Panc1 (cell line): ENCODE measurements around the gene COL4A2. TPM values are rescaled to one million over a fixed set of nuclear protein-coding genes. Genes with fewer than 3 reads are reported as not detected.

ENCODE experiments used
- ATAC-seq: fragments of 200-7000 bp; cut with Tn5 transposase; 2 replicates; pipeline ENCODE4 v1.9.1; 2020; ENCODE audit warnings: mild to moderate bottlenecking, moderate library complexity
- BruUV-seq: library from RNA; stranded (reverse); fragments of 400-500 nt; replicated peaks from 2 replicates; lab custom pipeline; 2021; lab: Mats Ljungman, UMichigan
- CTCF ChIA-PET: fragments of 300-600 bp; sonication (Branson Sonifier 250); formaldehyde crosslinking; loops from one replicate; lab custom pipeline; 2022; ENCODE audit warnings: antibody characterized with exemption; lab: Charles Lee
- POLR2A ChIA-PET: fragments of 300-600 bp; sonication (Branson Sonifier 250); formaldehyde crosslinking; loops from one replicate; lab custom pipeline; 2022; ENCODE audit warnings: antibody characterized with exemption; lab: Charles Lee
- DNase-seq: peaks from one replicate; pipeline ENCODE4 v3.0.0-alpha.2; 2010; ENCODE audit warnings: low read depth, low spot score
- H3K27ac ChIP-seq: 2 replicates; pipeline ENCODE4 v1.5.1; 2011; ENCODE audit warnings: mild to moderate bottlenecking, low read length, inconsistent platforms
- H3K27me3 ChIP-seq: fragments of 200-500 bp; sonication (Bioruptor generic); 2 replicates; pipeline ENCODE4 v1.6.0; 2014; ENCODE audit warnings: low read length, inconsistent platforms; ENCODE audit not compliant: control insufficient read depth, insufficient read depth
- H3K36me3 ChIP-seq: fragments of 200-500 bp; sonication (Bioruptor generic); 2 replicates; pipeline ENCODE4 v1.5.1; 2014; ENCODE audit warnings: inconsistent platforms, mild to moderate bottlenecking, low read length, moderate library complexity; ENCODE audit not compliant: control insufficient read depth, insufficient read depth
- H3K4me1 ChIP-seq: 2 replicates; pipeline ENCODE4 v1.5.1; 2011; ENCODE audit warnings: inconsistent platforms, mild to moderate bottlenecking, low read length, moderate library complexity; ENCODE audit not compliant: control insufficient read depth, insufficient read depth
- H3K4me3 ChIP-seq, 2 experiments: 2 replicates each; pipeline ENCODE4 v1.5.1; 2011 to 2012; ENCODE audit warnings: low read depth in 2 of 2, low read length in 2 of 2, mild to moderate bottlenecking in 2 of 2, inconsistent platforms in 1 of 2, moderate library complexity in 1 of 2
- H3K9me3 ChIP-seq: fragments of 200-500 bp; sonication (Bioruptor generic); 2 replicates; pipeline ENCODE4 v1.5.1; 2014; ENCODE audit warnings: low read depth, mild to moderate bottlenecking, inconsistent platforms, low read length, moderate library complexity; ENCODE audit not compliant: control insufficient read depth, insufficient read depth
- CTCF ChIP-seq: fragments of 450-650 bp; IDR thresholded peaks from 2 replicates; pipeline ENCODE4 v1.5.1; 2017; ENCODE audit warnings: mild to moderate bottlenecking
- POLR2AphosphoS5 ChIP-seq: IDR thresholded peaks from 2 replicates; pipeline ENCODE4 v1.6.1; 2012; ENCODE audit warnings: mild to moderate bottlenecking, low read depth, low read length, moderate library complexity
- REST ChIP-seq, 2 experiments: IDR thresholded peaks; 2 replicates each; pipeline ENCODE4 v1.6.1; 2011 to 2012; ENCODE audit warnings: low read depth in 2 of 2, control low read depth in 1 of 2, low read length in 1 of 2, mild to moderate bottlenecking in 1 of 2, moderate library complexity in 1 of 2; ENCODE audit not compliant: insufficient read depth in 1 of 2
- SIN3A ChIP-seq: IDR thresholded peaks from 2 replicates; pipeline ENCODE4 v1.6.1; 2012; ENCODE audit warnings: low read depth, mild to moderate bottlenecking, low read length, moderate library complexity, borderline replicate concordance; ENCODE audit not compliant: insufficient read depth
- TCF7L2 ChIP-seq: IDR thresholded peaks from 2 replicates; pipeline ENCODE4 v1.6.1; 2011; ENCODE audit warnings: mild to moderate bottlenecking, low read depth, low read length, inconsistent platforms
- in situ Hi-C: cut with HindIII; loops from 2 replicates; pipeline ENCODE4 v1.10.0; 2016; ENCODE audit warnings: low sequenced_read_pairs, low pct_unique_long_range_greater_than_20kb
- intact Hi-C: fragments of 100-400 bp; cut with micrococcal nuclease; formaldehyde crosslinking; loops from one replicate; pipeline ENCODE4 v1.10.0; 2022; ENCODE audit not compliant: unreplicated experiment
- total RNA-seq: library from RNA; stranded (reverse); gene quantifications from one replicate; pipeline ENCODE4 v1.2.1, GENCODE V29; 2021; ENCODE audit not compliant: unreplicated experiment

COL4A2 gene
- total RNA-seq, 1 experiment from 2014 or later = 3.0 TPM

- no peaks in the 10 kb centered on the region for H3K36me3 ChIP-seq
- H3K9me3 ChIP-seq = no peaks in the 10 kb centered on the region
- ChIA-PET CTCF (no interaction called here), POLR2A (no interaction called here)
- H3K4me1 ChIP-seq = no peaks in the 10 kb centered on the region
- no peak overlapping the region for H3K4me3 ChIP-seq
- TF ChIP-seq CTCF (no peak), TCF7L2 (no peak), REST (IDR thresholded peaks at IDR 0.05; ENCODE audit: insufficient read depth in 1 of 2, low read depth in 2 of 2, low read length in 1 of 2) (no peak), POLR2AphosphoS5 (no peak), SIN3A (no peak)
- ATAC-seq (no peak), DNase-seq (no peak)
- in situ Hi-C loops = no loop called here
- no peak overlapping the region for H3K27ac ChIP-seq
- intact Hi-C loops = no loop called here
- no peaks in the 10 kb centered on the region for H3K27me3 ChIP-seq
- BruUV-seq = no TSS peak
Measured at GRCh38 chr13:110479215-110479545, 172.1 kb downstream of the COL4A2 start.

- in situ Hi-C loops = no loop called here
- CTCF ChIA-PET = no interaction called here
Measured at GRCh38 chr13:110479648-110480047, 172.6 kb downstream of the COL4A2 start.

More at GRCh38 chr13:110479648-110480047, 172.6 kb downstream of the COL4A2 start:
- H3K27ac ChIP-seq = no peak overlapping the region
- no peaks in the 10 kb centered on the region for H3K27me3 ChIP-seq
- no peak for DNase-seq
- H3K4me3 ChIP-seq = no peak overlapping the region
- no TSS peak for BruUV-seq
- no peak for ATAC-seq
- POLR2A ChIA-PET = no interaction called here
- intact Hi-C loops = no loop called here
- no peaks in the 10 kb centered on the region for H3K4me1 ChIP-seq
- no peak for TF ChIP-seq CTCF
- TF ChIP-seq POLR2AphosphoS5 = no peak
- TF ChIP-seq SIN3A = no peak
- TF ChIP-seq REST (IDR thresholded peaks at IDR 0.05; ENCODE audit: insufficient read depth in 1 of 2, low read depth in 2 of 2, low read length in 1 of 2) = no peak
- no peak for TF ChIP-seq TCF7L2
- H3K36me3 ChIP-seq = no peaks in the 10 kb centered on the region
- no peaks in the 10 kb centered on the region for H3K9me3 ChIP-seq
